ENCODE data around the gene HIVEP3. TPM values are rescaled to one million over a fixed set of nuclear protein-coding genes. Genes with fewer than 3 reads are reported as not detected.

HIVEP3 gene
- total RNA-seq, 1 donor from 2014 or later = 1.2 TPM

DNA sequence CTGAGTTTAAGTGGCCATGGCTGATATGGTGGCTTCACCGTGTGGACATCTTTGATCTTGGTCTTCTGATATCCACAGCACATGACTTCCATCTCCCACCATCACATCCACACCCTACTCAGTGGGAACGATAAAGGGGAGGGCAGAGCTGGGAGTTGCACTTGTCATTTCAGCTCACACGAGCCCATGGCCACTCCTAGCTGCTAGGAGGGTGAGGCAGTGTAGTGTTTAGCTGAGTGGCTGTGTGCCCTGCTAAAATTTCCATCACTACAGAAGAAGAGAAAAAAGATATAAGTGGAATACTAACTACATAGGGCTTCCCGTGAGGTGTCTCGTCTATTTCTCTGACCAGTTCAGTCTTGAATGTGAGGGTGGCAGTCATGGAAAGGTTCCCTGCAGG lies 310.9 kb downstream of the HIVEP3 start:
- H3K4me3 Mint-ChIP-seq = no peak overlapping the region
- no peak for DNase-seq (ENCODE audit: low read depth, low spot score)
- peaks cover 3% of the 10 kb centered on the region for H3K27me3 Mint-ChIP-seq (ENCODE audit: low read depth)
- H3K9me3 Mint-ChIP-seq = no peaks in the 10 kb centered on the region
- H3K4me1 Mint-ChIP-seq = no peaks in the 10 kb centered on the region
- TF ChIP-seq, protein P1, sequence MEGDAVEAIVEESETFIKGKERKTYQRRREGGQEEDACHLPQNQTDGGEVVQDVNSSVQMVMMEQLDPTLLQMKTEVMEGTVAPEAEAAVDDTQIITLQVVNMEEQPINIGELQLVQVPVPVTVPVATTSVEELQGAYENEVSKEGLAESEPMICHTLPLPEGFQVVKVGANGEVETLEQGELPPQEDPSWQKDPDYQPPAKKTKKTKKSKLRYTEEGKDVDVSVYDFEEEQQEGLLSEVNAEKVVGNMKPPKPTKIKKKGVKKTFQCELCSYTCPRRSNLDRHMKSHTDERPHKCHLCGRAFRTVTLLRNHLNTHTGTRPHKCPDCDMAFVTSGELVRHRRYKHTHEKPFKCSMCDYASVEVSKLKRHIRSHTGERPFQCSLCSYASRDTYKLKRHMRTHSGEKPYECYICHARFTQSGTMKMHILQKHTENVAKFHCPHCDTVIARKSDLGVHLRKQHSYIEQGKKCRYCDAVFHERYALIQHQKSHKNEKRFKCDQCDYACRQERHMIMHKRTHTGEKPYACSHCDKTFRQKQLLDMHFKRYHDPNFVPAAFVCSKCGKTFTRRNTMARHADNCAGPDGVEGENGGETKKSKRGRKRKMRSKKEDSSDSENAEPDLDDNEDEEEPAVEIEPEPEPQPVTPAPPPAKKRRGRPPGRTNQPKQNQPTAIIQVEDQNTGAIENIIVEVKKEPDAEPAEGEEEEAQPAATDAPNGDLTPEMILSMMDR (conservative IDR thresholded peaks at IDR 0.05) = no peak
- no peaks in the 10 kb centered on the region for H3K36me3 Mint-ChIP-seq (ENCODE audit: low read depth)
- no peak overlapping the region for H3K27ac Mint-ChIP-seq (ENCODE audit: unreplicated experiment)

DNA sequence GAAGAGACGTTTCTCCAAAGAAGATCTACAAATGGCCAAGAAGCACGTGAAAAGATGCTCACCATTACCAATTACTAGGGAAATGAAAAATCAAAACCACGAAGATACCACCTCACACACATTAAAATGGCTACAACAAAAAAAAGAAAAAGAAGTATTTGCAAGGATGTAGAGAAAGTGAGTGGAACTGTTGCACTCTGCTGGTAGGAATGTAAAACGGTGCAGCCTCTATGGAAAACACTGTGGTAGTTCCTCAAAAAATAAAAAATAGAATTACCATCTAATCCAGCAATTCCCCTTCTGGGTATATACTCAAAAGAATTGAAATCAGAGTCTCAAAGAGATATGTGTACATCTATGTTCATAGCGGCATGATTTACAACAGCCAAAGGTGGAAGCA lies 318.8 kb downstream of the HIVEP3 start:
- no peak overlapping the region for H3K4me3 Mint-ChIP-seq
- H3K27me3 Mint-ChIP-seq (ENCODE audit: low read depth) = no peaks in the 10 kb centered on the region

DNA sequence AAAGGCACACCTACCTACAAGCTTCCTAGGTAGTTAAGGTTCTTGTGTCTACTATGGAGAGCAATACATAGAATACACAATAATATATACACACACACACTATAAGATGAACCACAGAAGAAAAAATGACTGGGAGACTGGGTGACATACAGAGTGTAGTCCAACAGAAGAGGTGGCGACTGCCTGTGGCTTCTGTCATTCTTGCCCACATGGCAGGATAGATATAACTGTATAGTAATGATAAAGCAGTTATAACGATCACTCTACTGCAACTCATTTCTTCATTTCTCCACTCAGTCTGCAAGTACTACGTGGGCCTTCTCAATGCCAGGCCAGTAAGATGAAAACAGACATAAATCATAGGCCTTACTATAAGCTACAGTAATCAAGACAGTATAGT lies 320.4 kb downstream of the HIVEP3 start:
- Mint-ChIP-seq H3K27ac (ENCODE audit: unreplicated experiment) (no peak overlapping the region), H3K4me1 (no peaks in the 10 kb centered on the region), H3K9me3 (peaks cover 10% of the 10 kb centered on the region), H3K36me3 (ENCODE audit: low read depth) (no peaks in the 10 kb centered on the region), H3K4me3 (no peak overlapping the region), H3K27me3 (ENCODE audit: low read depth) (no peaks in the 10 kb centered on the region)
- no peak for DNase-seq (ENCODE audit: low read depth, low spot score)
- TF ChIP-seq, protein P1 (conservative IDR thresholded peaks at IDR 0.05) = no peak

More for the DNA sequence above, 318.8 kb downstream of the HIVEP3 start:
- Mint-ChIP-seq H3K9me3 (peaks cover 10% of the 10 kb centered on the region), H3K27ac (ENCODE audit: unreplicated experiment) (no peak overlapping the region), H3K4me1 (no peaks in the 10 kb centered on the region), H3K36me3 (ENCODE audit: low read depth) (no peaks in the 10 kb centered on the region)
- TF ChIP-seq, protein P1 (conservative IDR thresholded peaks at IDR 0.05) = peak; percentile 65
- no peak for DNase-seq (ENCODE audit: low read depth, low spot score)

DNA sequence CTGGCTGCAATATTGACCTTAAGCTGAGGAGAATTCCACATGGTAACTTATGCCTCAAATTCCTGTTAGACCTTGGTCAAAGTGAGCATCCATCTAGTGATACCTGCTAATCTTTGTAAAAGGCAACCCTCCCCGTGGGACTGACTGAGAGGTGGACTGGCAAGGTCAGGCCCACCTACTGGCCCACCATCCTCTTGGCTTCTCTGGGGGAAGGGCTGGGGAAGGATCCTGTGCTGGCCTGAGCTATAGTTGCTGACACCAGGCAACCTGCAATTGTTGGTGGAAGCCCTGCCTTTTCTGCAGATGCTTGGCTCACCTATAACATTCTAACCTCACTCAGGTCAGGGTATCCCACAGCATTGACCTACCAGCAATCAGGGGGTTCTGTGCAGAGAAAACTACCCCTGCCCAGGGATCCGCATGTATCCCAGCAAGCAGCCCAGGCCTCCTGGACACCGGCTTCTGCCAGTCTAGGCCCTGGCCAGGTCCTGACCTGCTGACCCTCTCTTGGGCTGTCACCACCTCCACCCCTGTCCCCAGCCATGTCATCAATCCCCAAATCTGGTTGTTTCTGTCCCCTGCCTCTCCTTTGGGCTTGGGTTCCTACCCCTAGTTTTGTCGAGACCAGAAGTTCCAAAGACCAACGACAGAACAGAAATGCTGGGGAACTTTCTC lies 326.1 kb downstream of the HIVEP3 start:
- TF ChIP-seq, protein P1 (conservative IDR thresholded peaks at IDR 0.05) = no peak
- Mint-ChIP-seq H3K4me3 (no peak overlapping the region), H3K9me3 (peaks cover 3% of the 10 kb centered on the region), H3K27ac (ENCODE audit: unreplicated experiment) (no peak overlapping the region), H3K4me1 (no peaks in the 10 kb centered on the region), H3K27me3 (ENCODE audit: low read depth) (no peaks in the 10 kb centered on the region), H3K36me3 (ENCODE audit: low read depth) (no peaks in the 10 kb centered on the region)
- no peak for DNase-seq (ENCODE audit: low read depth, low spot score)

DNA sequence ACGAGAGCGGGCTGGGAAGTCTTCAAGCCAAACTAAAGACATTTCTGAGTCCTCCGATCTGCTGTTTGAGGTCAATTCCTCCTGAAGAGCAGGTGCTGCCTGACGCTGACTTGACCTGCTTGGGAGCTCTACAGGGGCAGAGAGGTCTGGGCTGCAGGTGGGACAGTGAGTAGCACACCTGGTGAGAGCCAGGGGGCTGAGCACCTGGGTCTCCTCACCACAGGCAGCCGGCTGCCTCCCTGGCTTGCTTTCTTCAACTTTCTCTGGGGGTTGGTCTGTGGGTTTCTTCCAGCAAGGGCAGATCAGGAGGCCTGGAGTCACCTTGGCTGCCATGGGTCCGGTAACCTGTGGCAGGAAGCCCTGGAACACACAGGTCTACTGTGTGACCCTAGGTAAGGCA lies 326.8 kb downstream of the HIVEP3 start:
- TF ChIP-seq, protein P1 (conservative IDR thresholded peaks at IDR 0.05) = no peak
- Mint-ChIP-seq H3K9me3 (peaks cover 3% of the 10 kb centered on the region), H3K36me3 (ENCODE audit: low read depth) (no peaks in the 10 kb centered on the region), H3K27ac (ENCODE audit: unreplicated experiment) (no peak overlapping the region), H3K27me3 (ENCODE audit: low read depth) (no peaks in the 10 kb centered on the region), H3K4me1 (no peaks in the 10 kb centered on the region), H3K4me3 (no peak overlapping the region)
- DNase-seq (ENCODE audit: low read depth, low spot score) = no peak

Measured in neural crest cell (in vitro differentiated cells).